A549 (cell line): Measurements from ENCODE around the gene POLR1E. TPM values are rescaled to one million over a fixed set of nuclear protein-coding genes. Genes with fewer than 3 reads are reported as not detected.

Experiments used
- ATAC-seq, 2 experiments: fragments of 200-7000 bp in 1 of 2; fragments of >200 bp in 1 of 2; cut with Nextera tagmentation in 1 of 2; cut with Tn5 transposase in 1 of 2; 3 replicates each; pipeline versions ENCODE4 v1.8.0 to v1.9.1; 2018 to 2020; ENCODE audit warnings: mild to moderate bottlenecking in 1 of 2, moderate library complexity in 1 of 2
- CTCF ChIA-PET: fragments of 300-600 bp; sonication (Branson Sonifier 250); formaldehyde crosslinking; extraction: SDS; loops from one replicate; lab custom pipeline; 2021; ENCODE audit warnings: antibody characterized with exemption, inconsistent platforms; lab: Yijun Ruan, JAX
- POLR2A ChIA-PET: fragments of 350-600 bp; formaldehyde crosslinking; extraction: SDS; loops from one replicate; lab custom pipeline; 2021; ENCODE audit warnings: antibody characterized with exemption, inconsistent platforms; lab: Yijun Ruan, JAX
- DNase-seq, 2 experiments: peaks; one replicate each; pipeline versions ENCODE4 v3.0.0 to v3.0.0-alpha.2; 2011 to 2016; ENCODE audit warnings: low read depth in 1 of 2, low spot score in 1 of 2
- FAIRE-seq: peaks from 2 replicates; lab custom pipeline; 2011; peaks lifted over from hg19 to GRCh38; lab: Jason Lieb, UNC
- H3K27ac ChIP-seq, 2 experiments: fragments of >200 bp; sonication (Bioruptor Twin); formaldehyde crosslinking; 3 replicates each; pipeline ENCODE4 v1.5.1; 2016 to 2017
- H3K4me1 ChIP-seq: fragments of >200 bp; sonication (Bioruptor Twin); formaldehyde crosslinking; 3 replicates; pipeline ENCODE4 v1.6.1; 2016
- H3K4me2 ChIP-seq: fragments of >200 bp; sonication (Bioruptor Twin); formaldehyde crosslinking; 3 replicates; pipeline ENCODE4 v1.6.1; 2016
- H3K4me3 ChIP-seq: fragments of >200 bp; sonication (Bioruptor Twin); formaldehyde crosslinking; 3 replicates; pipeline ENCODE4 v1.5.1; 2016
- H3K9me3 ChIP-seq: fragments of >200 bp; sonication (Bioruptor Twin); formaldehyde crosslinking; 3 replicates; pipeline ENCODE4 v1.6.1; 2016
- BHLHE40 ChIP-seq: IDR thresholded peaks from 2 replicates; pipeline ENCODE4 v1.6.1; 2012; ENCODE audit warnings: low read depth, low read length, inconsistent platforms
- CEBPB ChIP-seq, 2 experiments: fragments of >200 bp in 1 of 2; sonication (Bioruptor Twin) in 1 of 2; formaldehyde crosslinking in 1 of 2; IDR thresholded peaks; 2 replicates each; pipeline ENCODE4 v1.6.1; 2012 to 2016
- CHD4 ChIP-seq: fragments of 200-600 bp; sonication (generic); IDR thresholded peaks from 2 replicates; pipeline ENCODE4 v1.6.1; 2016; ENCODE audit warnings: antibody characterized with exemption, mild to moderate bottlenecking, borderline replicate concordance
- EHF ChIP-seq: fragments of 250-450 bp; sonication (Bioruptor Pico); IDR thresholded peaks from 2 replicates; pipeline ENCODE4 v1.5.0; 2020; ENCODE audit warnings: mild to moderate bottlenecking
- EP300 ChIP-seq, 2 experiments: fragments of >200 bp; sonication (Bioruptor Twin); formaldehyde crosslinking; IDR thresholded peaks; 2 replicates in 1 of 2; 3 replicates in 1 of 2; pipeline ENCODE4 v1.6.1; 2016 to 2017
- HDAC2 ChIP-seq: fragments of 200-600 bp; sonication (generic); IDR thresholded peaks from 2 replicates; pipeline ENCODE4 v1.6.1; 2016
- HES2 ChIP-seq: fragments of >200 bp; sonication (Bioruptor Twin); formaldehyde crosslinking; IDR thresholded peaks from 2 replicates; pipeline ENCODE4 v1.6.1; 2016
- HOXA7 ChIP-seq: fragments of 250-450 bp; sonication (Bioruptor Pico); IDR thresholded peaks from 2 replicates; pipeline ENCODE4 v1.5.0; 2020; ENCODE audit warnings: mild to moderate bottlenecking, moderate library complexity
- HOXB5 ChIP-seq: fragments of 250-450 bp; sonication (Bioruptor Pico); IDR thresholded peaks from 2 replicates; pipeline ENCODE4 v1.5.0; 2020; ENCODE audit warnings: mild to moderate bottlenecking, moderate library complexity
- JUN ChIP-seq, 2 experiments: fragments of >200 bp; sonication (Bioruptor Twin); formaldehyde crosslinking; IDR thresholded peaks; 2 replicates in 1 of 2; 3 replicates in 1 of 2; pipeline ENCODE4 v1.6.1; 2016 to 2017
- KDM1A ChIP-seq: fragments of 200-600 bp; sonication (generic); IDR thresholded peaks from 2 replicates; pipeline ENCODE4 v1.6.1; 2016; ENCODE audit warnings: low read depth, mild to moderate bottlenecking
- KDM5A ChIP-seq: fragments of 200-600 bp; sonication (generic); IDR thresholded peaks from 2 replicates; pipeline ENCODE4 v1.6.1; 2016; ENCODE audit warnings: antibody characterized with exemption, mild to moderate bottlenecking
- MAZ ChIP-seq: fragments of 150-350 bp; IDR thresholded peaks from 2 replicates; pipeline ENCODE4 v1.6.1; 2014; ENCODE audit warnings: antibody characterized with exemption, low read depth, low read length, borderline replicate concordance
- NPAS2 ChIP-seq: fragments of 250-450 bp; sonication (Bioruptor Pico); IDR thresholded peaks from 2 replicates; pipeline ENCODE4 v1.8.0; 2022; ENCODE audit warnings: mild to moderate bottlenecking, moderate library complexity, borderline replicate concordance
- POLR2A ChIP-seq: IDR thresholded peaks from 2 replicates; pipeline ENCODE4 v1.6.1; 2012; ENCODE audit warnings: mild to moderate bottlenecking, low read length
- RAD21 ChIP-seq, 2 experiments: fragments of >200 bp in 1 of 2; sonication (Bioruptor Twin) in 1 of 2; formaldehyde crosslinking in 1 of 2; IDR thresholded peaks in 1 of 2; conservative IDR thresholded peaks in 1 of 2; 2 replicates in 1 of 2; 3 replicates in 1 of 2; pipeline ENCODE4 v1.6.1; 2012 to 2018; ENCODE audit warnings: inconsistent platforms in 1 of 2
- WGBS: methylation state at CpG from one replicate; pipeline ENCODE4 v1.1.6; 2017; ENCODE audit errors: missing lambda C conversion rate; 5-methylcytosine and 5-hydroxymethylcytosine counted together
- polyA plus RNA-seq, 4 experiments: library from polyadenylated mRNA; depleted of rRNA in 3 of 4; stranded (reverse); fragments of >200 nt; fragmentation: RNase III in 1 of 4; extraction: RNeasy Plus Mini Kit Qiagen cat#74134 plus additional on column Dnase treatment in 1 of 4; gene quantifications; 2 replicates in 3 of 4; 3 replicates in 1 of 4; pipeline ENCODE4 v1.2.3, GENCODE V29; 2011 to 2017
- TF ChIP-seq, protein P1 (sequence below): IDR thresholded peaks from 2 replicates; pipeline ENCODE4 v1.6.1; 2012
- TF ChIP-seq, protein P2 (sequence below): fragments of 250-450 bp; sonication (Bioruptor Pico); IDR thresholded peaks from 2 replicates; pipeline ENCODE4 v1.5.0; 2021; ENCODE audit warnings: mild to moderate bottlenecking, moderate library complexity, borderline replicate concordance
- TF ChIP-seq, protein P3 (sequence below): fragments of >200 bp; sonication (Bioruptor Twin); formaldehyde crosslinking; IDR thresholded peaks from 3 replicates; pipeline ENCODE4 v1.5.1; 2016

Gene POLR1E
- polyA plus RNA-seq, 2 of the 4 experiments (the other 2 are of a cell fraction), result 41.9 to 47.2 TPM

DNA sequence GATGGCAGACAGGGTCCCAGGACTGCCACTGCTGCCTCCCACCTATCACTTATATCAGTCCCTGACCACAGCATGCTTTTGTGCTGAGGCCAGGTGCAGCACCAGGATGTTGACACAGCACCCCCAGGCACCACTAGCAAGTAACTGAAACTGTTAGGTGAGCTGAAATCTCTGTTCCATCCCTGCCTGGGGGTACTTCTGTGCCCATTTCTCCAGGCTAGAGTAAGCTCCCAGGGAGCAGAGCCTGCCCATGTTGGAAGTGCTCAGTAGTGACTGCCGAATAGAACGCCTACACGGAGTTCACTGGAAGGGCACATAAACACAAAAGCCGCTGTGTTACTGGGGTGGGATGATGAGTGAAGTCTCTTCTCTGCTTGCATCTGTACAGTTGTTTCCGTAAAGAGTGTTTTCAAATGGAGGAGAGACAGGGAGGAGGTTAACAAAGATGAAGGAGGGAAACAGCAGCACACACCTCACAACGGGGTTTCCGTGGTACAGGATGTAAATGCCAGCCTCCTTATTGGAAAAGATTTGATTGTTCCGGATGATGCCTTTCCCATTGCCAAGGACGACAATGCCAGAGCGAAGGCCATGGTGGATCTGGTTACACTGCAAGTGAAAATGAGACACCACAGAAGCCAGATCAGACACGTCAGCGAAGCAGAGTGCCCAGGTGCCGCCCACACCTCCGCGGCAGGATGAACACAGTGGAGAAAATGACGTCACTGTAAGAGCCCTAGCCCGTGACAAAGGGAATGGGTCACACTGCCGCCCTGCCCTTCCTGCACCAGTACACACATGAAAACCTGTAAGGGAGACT, 43.1 kb downstream of the POLR1E start:
- H3K4me2 ChIP-seq, result no peak overlapping the region
- no peak for ATAC-seq
- no peaks in the 10 kb centered on the region for H3K4me1 ChIP-seq
- H3K27ac ChIP-seq, result no peak overlapping the region
- TF ChIP-seq KDM1A (no peak), JUN (IDR thresholded peaks at IDR 0.05) (no peak), EHF (CRISPR knock-in tag) (no peak), HOXB5 (CRISPR knock-in tag) (no peak), HOXA7 (CRISPR knock-in tag) (no peak), CHD4 (no peak), NPAS2 (CRISPR knock-in tag) (no peak), KDM5A (no peak), RAD21 (conservative IDR thresholded peaks at IDR 0.05 in 1 of 2, IDR thresholded peaks at IDR 0.05 in 1 of 2) (no peak)
- TF ChIP-seq, protein P1, sequence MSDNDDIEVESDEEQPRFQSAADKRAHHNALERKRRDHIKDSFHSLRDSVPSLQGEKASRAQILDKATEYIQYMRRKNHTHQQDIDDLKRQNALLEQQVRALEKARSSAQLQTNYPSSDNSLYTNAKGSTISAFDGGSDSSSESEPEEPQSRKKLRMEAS, result no peak
- TF ChIP-seq, protein P2, sequence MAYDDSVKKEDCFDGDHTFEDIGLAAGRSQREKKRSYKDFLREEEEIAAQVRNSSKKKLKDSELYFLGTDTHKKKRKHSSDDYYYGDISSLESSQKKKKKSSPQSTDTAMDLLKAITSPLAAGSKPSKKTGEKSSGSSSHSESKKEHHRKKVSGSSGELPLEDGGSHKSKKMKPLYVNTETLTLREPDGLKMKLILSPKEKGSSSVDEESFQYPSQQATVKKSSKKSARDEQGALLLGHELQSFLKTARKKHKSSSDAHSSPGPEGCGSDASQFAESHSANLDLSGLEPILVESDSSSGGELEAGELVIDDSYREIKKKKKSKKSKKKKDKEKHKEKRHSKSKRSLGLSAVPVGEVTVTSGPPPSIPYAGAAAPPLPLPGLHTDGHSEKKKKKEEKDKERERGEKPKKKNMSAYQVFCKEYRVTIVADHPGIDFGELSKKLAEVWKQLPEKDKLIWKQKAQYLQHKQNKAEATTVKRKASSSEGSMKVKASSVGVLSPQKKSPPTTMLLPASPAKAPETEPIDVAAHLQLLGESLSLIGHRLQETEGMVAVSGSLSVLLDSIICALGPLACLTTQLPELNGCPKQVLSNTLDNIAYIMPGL (CRISPR knock-in tag), result no peak
- TF ChIP-seq, all 56 proteins: peak for 0
- Histone ChIP-seq H3K4me3 (no peak overlapping the region), H3K9me3 (no peaks in the 10 kb centered on the region)
- CTCF ChIA-PET, result interaction anchor here (0.6 to 0.7 kb wide), 2 partner anchors 12 to 21 kb away, joined by 3 read pairs; no protein-coding TSS in a partner anchor
- 93% methylated on average over 18 of the region's 18 CpGs for WGBS
- DNase-seq, result no peak
- no peak for FAIRE-seq
- POLR2A ChIA-PET, result no interaction called here

GRCh38 chr9:37531699-37532098, 46.0 kb downstream of the POLR1E start:
- H3K27ac ChIP-seq, result no peak overlapping the region
- ChIA-PET CTCF (no interaction called here), POLR2A (no interaction called here)
- H3K4me1 ChIP-seq, result no peaks in the 10 kb centered on the region
- ATAC-seq (no peak), FAIRE-seq (no peak), DNase-seq (no peak)
- H3K4me2 ChIP-seq, result no peak overlapping the region
- H3K9me3 ChIP-seq, result no peaks in the 10 kb centered on the region
- H3K4me3 ChIP-seq, result no peak overlapping the region
- TF ChIP-seq EP300 (IDR thresholded peaks at IDR 0.05) (no peak), HDAC2 (no peak), MAZ (no peak), BHLHE40 (no peak), CEBPB (IDR thresholded peaks at IDR 0.05) (no peak), HES2 (no peak), EHF (CRISPR knock-in tag) (no peak), NPAS2 (CRISPR knock-in tag) (no peak)
- WGBS, result 92% methylated on average over 13 of the region's 13 CpGs

DNA sequence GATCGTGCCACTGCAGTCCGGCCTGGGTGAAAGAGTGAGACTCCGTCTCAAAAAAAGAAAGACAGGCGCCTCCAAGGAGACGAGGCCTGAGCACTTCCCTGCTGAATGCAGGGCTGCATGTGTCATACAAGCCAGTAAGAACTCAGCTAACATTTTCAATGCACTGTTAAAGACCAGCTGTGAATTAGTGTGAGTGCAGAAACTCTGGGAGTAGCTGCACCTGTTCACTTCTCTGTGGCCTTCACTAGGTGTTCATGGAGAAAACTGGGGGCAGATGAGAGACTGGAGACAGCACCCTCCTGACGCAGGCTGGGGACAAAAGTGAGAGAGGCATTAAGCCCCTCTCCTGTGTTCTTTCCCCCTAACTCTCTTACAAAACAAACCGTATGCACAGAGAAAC, 48.7 kb downstream of the POLR1E start:
- Histone ChIP-seq H3K9me3 (no peaks in the 10 kb centered on the region), H3K4me1 (no peaks in the 10 kb centered on the region), H3K4me2 (no peak overlapping the region), H3K4me3 (no peak overlapping the region), H3K27ac (no peak overlapping the region)
- 90% methylated on average over 7 of the region's 7 CpGs for WGBS
- ATAC-seq, result no peak
- FAIRE-seq, result no peak
- no peak for DNase-seq
- ChIA-PET POLR2A (interaction anchor here (0.5 kb wide), 1 partner anchor 131 kb away, joined by 5 read pairs; no protein-coding TSS in a partner anchor), CTCF (no interaction called here)
- no peak for TF ChIP-seq KDM5A

DNA sequence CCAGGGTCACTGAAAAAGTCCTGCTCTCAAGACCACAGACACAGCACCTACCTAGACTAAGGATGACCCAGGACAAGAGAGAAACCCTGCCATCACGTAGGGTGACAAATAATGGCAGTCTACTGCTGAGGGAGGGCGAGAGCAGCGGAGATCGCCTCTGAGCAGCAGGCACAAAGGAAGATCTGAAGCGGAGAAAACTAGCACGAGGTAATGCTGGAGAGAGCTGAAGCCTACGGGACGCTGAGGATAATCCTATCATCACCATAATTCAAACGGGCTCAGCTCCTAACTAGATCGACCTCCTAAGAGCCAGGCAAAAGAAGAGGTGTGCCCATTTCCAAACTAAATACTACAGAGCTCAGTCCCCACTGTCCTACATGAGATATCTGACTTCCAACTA, 49.2 kb downstream of the POLR1E start:
- Histone ChIP-seq H3K4me1 (no peaks in the 10 kb centered on the region), H3K9me3 (no peaks in the 10 kb centered on the region), H3K4me3 (no peak overlapping the region), H3K27ac (no peak overlapping the region), H3K4me2 (no peak overlapping the region)
- POLR2A ChIA-PET, result no interaction called here
- ATAC-seq (no peak), DNase-seq (no peak), FAIRE-seq (no peak)
- WGBS, result 80% methylated on average over 10 of the region's 10 CpGs
- no peak for TF ChIP-seq POLR2A
- TF ChIP-seq, protein P3, sequence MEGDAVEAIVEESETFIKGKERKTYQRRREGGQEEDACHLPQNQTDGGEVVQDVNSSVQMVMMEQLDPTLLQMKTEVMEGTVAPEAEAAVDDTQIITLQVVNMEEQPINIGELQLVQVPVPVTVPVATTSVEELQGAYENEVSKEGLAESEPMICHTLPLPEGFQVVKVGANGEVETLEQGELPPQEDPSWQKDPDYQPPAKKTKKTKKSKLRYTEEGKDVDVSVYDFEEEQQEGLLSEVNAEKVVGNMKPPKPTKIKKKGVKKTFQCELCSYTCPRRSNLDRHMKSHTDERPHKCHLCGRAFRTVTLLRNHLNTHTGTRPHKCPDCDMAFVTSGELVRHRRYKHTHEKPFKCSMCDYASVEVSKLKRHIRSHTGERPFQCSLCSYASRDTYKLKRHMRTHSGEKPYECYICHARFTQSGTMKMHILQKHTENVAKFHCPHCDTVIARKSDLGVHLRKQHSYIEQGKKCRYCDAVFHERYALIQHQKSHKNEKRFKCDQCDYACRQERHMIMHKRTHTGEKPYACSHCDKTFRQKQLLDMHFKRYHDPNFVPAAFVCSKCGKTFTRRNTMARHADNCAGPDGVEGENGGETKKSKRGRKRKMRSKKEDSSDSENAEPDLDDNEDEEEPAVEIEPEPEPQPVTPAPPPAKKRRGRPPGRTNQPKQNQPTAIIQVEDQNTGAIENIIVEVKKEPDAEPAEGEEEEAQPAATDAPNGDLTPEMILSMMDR, result no peak
- TF ChIP-seq MAZ, result no peak
- CTCF ChIA-PET, result no interaction called here
